K562 (cell line): ENCODE data around the gene TLE4. TPM values are rescaled to one million over a fixed set of nuclear protein-coding genes. Genes with fewer than 3 reads are reported as not detected.

ENCODE experiments used
- ATAC-seq: fragments of 200-7000 bp; cut with Tn5 transposase; 3 replicates; pipeline ENCODE4 v1.9.1; 2020; ENCODE audit warnings: moderate library complexity
- BruUV-seq: library from RNA; stranded (reverse); fragments of 400-500 nt; replicated peaks from 2 replicates; lab custom pipeline; 2021; lab: Mats Ljungman, UMichigan
- CTCF ChIA-PET: fragments of 300-600 bp; formaldehyde crosslinking; extraction: SDS; loops from one replicate; lab custom pipeline; 2021; ENCODE audit warnings: low intra/inter-chr PET ratio; lab: Yijun Ruan, JAX
- POLR2A ChIA-PET: fragments of 300-600, 350-650 bp; sonication (Branson Sonifier 250); formaldehyde crosslinking; extraction: SDS; loops from one replicate; lab custom pipeline; 2021; ENCODE audit warnings: antibody characterized with exemption, inconsistent platforms; lab: Yijun Ruan, JAX
- DNase-seq, 4 experiments: peaks; one replicate each; pipeline versions ENCODE4 v3.0.0 to v3.0.0-alpha.2; 2011 to 2018; ENCODE audit warnings: low spot score in 3 of 4, mixed read lengths in 3 of 4; ENCODE audit errors: extremely low read depth in 1 of 4
- FAIRE-seq: peaks from 2 replicates; lab custom pipeline; 2011; peaks lifted over from hg19 to GRCh38; lab: Jason Lieb, UNC
- H2AFZ ChIP-seq: 2 replicates; pipeline ENCODE4 v1.6.0; 2011; ENCODE audit warnings: low read depth, low read length, control low read depth, inconsistent platforms
- H3K27ac ChIP-seq: fragments of 200-600 bp; 3 replicates; pipeline ENCODE4 v1.8.0; 2011; ENCODE audit warnings: low read depth, mild to moderate bottlenecking, control low read depth, inconsistent platforms, low read length, moderate library complexity, mixed read lengths; ENCODE audit errors: extremely low read depth
- H3K27me3 ChIP-seq, 2 experiments: fragments of 300-600 bp in 1 of 2; 2 replicates in 1 of 2; 3 replicates in 1 of 2; pipeline versions ENCODE4 v1.6.0 to v1.8.0; 2011; ENCODE audit warnings: inconsistent platforms in 2 of 2, low read length in 2 of 2, mild to moderate bottlenecking in 1 of 2, mixed read lengths in 1 of 2, moderate library complexity in 1 of 2; ENCODE audit not compliant: control insufficient read depth in 2 of 2, insufficient read depth in 2 of 2
- H3K36me3 ChIP-seq: fragments of 300-600 bp; 3 replicates; pipeline ENCODE4 v1.8.0; 2011; ENCODE audit warnings: mild to moderate bottlenecking, low read length, inconsistent platforms; ENCODE audit not compliant: control insufficient read depth, insufficient read depth
- H3K4me1 ChIP-seq, 2 experiments: fragments of 200-600 bp in 1 of 2; replicated peaks in 1 of 2; 2 replicates in 1 of 2; 3 replicates in 1 of 2; pipeline versions ENCODE4 v1.5.1 to v1.8.0; 2011; ENCODE audit warnings: inconsistent platforms in 2 of 2, low read length in 2 of 2, mild to moderate bottlenecking in 1 of 2, mixed read lengths in 1 of 2, moderate library complexity in 1 of 2; ENCODE audit not compliant: control insufficient read depth in 2 of 2, insufficient read depth in 2 of 2
- H3K4me2 ChIP-seq: 2 replicates; pipeline ENCODE4 v1.6.1; 2011; ENCODE audit warnings: low read length, control low read depth, inconsistent platforms, mixed read lengths; ENCODE audit not compliant: insufficient read depth
- H3K4me3 ChIP-seq: fragments of 200-600 bp; sonication (generic), shearing (Covaris generic); 2 replicates; pipeline ENCODE4 v1.5.1; 2016; ENCODE audit warnings: control low read depth, inconsistent platforms
- H3K79me2 ChIP-seq: fragments of 200-600 bp; 3 replicates; pipeline ENCODE4 v1.8.0; 2011; ENCODE audit warnings: low read length, inconsistent platforms; ENCODE audit not compliant: control insufficient read depth, insufficient read depth
- H3K9ac ChIP-seq, 2 experiments: 2 replicates each; pipeline versions ENCODE4 v1.6.0 to v1.6.1; 2011; ENCODE audit warnings: low read depth in 2 of 2, low read length in 2 of 2, control low read depth in 1 of 2, inconsistent platforms in 1 of 2, mild to moderate bottlenecking in 1 of 2, mixed read lengths in 1 of 2; ENCODE audit not compliant: insufficient read depth in 1 of 2
- H3K9me1 ChIP-seq: one replicate; pipeline ENCODE4 v1.6.0; 2011; ENCODE audit warnings: inconsistent platforms, mild to moderate bottlenecking, low read length, moderate library complexity; ENCODE audit not compliant: control insufficient read depth, insufficient read depth
- H3K9me3 ChIP-seq: replicated peaks from 2 replicates; pipeline ENCODE4 v1.5.1; 2011; ENCODE audit warnings: low read depth, low read length, inconsistent platforms; ENCODE audit not compliant: control insufficient read depth, insufficient read depth
- H4K20me1 ChIP-seq: replicated peaks from 2 replicates; pipeline ENCODE4 v1.6.1; 2011; ENCODE audit warnings: low read length, inconsistent platforms, mixed read lengths; ENCODE audit not compliant: control insufficient read depth, insufficient read depth
- HIVEP1 ChIP-seq: fragments of 250-450 bp; sonication (Bioruptor Pico); IDR thresholded peaks from 2 replicates; pipeline ENCODE4 v1.4.0; 2020; ENCODE audit warnings: mild to moderate bottlenecking
- RBFOX2 ChIP-seq: fragments of 200-400 bp; formaldehyde crosslinking; IDR thresholded peaks from 2 replicates; pipeline ENCODE4 v1.6.1; 2017; ENCODE audit warnings: low read depth, mild to moderate bottlenecking, low read length, moderate library complexity
- TAF1 ChIP-seq: IDR thresholded peaks from 2 replicates; pipeline ENCODE4 v1.6.1; 2011; ENCODE audit warnings: mild to moderate bottlenecking, low read length, moderate library complexity; ENCODE audit not compliant: insufficient read depth, control insufficient read depth, severe bottlenecking; ENCODE audit errors: extremely low read depth
- TARDBP ChIP-seq: fragments of 450-650 bp; IDR thresholded peaks from 2 replicates; pipeline ENCODE4 v1.6.1; 2016
- WGBS: fragments of 100-300 bp; shearing (Covaris generic); methylation state at CpG from one replicate; pipeline ENCODE4 v1.1.6; 2016; ENCODE audit warnings: low coverage, mixed read lengths; ENCODE audit not compliant: insufficient coverage; ENCODE audit errors: missing lambda C conversion rate; 5-methylcytosine and 5-hydroxymethylcytosine counted together
- in situ Hi-C: fragments of 300-500 bp; cut with MboI; formaldehyde crosslinking; loops from 4 replicates; pipeline ENCODE4 v1.15.0; 2018; ENCODE audit warnings: inconsistent platforms, mixed read lengths
- intact Hi-C: fragments of 100-400 bp; cut with micrococcal nuclease; formaldehyde crosslinking; loops from 2 replicates; pipeline ENCODE4 v1.14.2; 2022
- polyA plus RNA-seq, 8 experiments: library from polyadenylated mRNA; depleted of rRNA in 4 of 8; stranded (reverse) in 5 of 8; unstranded in 3 of 8; fragments of >200 nt; fragmentation: Nextera tagmentation in 2 of 8; fragmentation: Illumina TruSeq in 1 of 8; extraction: Ambion mirVana in 2 of 8; extraction: Trizol in 1 of 8; gene quantifications; 2 replicates each; pipeline versions ENCODE4 v1.2.1 to v1.2.3, GENCODE V29; 2011 to 2014; ENCODE audit warnings: inconsistent platforms in 1 of 8, missing spikeins in 1 of 8
- total RNA-seq, 7 experiments: library from RNA; depleted of rRNA in 6 of 7; stranded (reverse); fragments of >200 nt in 6 of 7; fragmentation: Illumina TruSeq in 2 of 7; extraction: Trizol in 2 of 7; gene quantifications; 2 replicates each; pipeline versions ENCODE4 v1.2.1 to v1.2.3, GENCODE V29; 2011 to 2021; ENCODE audit warnings: low replicate concordance in 1 of 7
- TF ChIP-seq, protein P1 (sequence below): fragments of 450-650 bp; formaldehyde crosslinking; IDR thresholded peaks from 2 replicates; pipeline ENCODE4 v1.4.0; 2020; ENCODE audit warnings: mild to moderate bottlenecking
- TF ChIP-seq, protein P2 (sequence below): fragments of 450-650 bp; formaldehyde crosslinking; IDR thresholded peaks from 2 replicates; pipeline ENCODE4 v1.4.0; 2022; ENCODE audit warnings: mild to moderate bottlenecking, moderate library complexity

TLE4 gene
- total and polyA plus RNA-seq, 9 of the 15 experiments (the other 6 are each of a cell fraction or from before 2014, with no cell fraction given) = 1.1 to 8.8 (median 5.7) TPM

DNA sequence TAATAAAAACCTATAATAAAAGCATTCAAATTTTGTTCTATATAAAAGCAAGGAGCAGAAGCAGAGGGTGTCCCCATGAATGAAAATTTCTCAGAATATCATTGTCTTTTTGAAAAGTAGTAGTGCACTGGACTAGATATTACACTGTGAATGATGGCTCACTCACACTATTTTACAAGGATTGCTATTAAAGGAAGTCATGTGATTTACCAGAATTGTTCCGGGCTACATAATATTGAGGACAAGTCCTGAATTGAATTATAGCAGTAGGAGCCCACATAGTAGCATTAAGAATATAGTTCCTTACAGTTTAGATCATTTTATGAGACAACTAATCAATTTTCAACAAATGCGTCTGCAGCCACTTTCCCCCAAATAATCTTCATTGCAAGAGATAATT, 7.7 kb upstream of the TLE4 start:
- ATAC-seq (no peak), FAIRE-seq (no peak), DNase-seq (no peak)
- no peak for TF ChIP-seq TARDBP
- TF ChIP-seq, protein P1, sequence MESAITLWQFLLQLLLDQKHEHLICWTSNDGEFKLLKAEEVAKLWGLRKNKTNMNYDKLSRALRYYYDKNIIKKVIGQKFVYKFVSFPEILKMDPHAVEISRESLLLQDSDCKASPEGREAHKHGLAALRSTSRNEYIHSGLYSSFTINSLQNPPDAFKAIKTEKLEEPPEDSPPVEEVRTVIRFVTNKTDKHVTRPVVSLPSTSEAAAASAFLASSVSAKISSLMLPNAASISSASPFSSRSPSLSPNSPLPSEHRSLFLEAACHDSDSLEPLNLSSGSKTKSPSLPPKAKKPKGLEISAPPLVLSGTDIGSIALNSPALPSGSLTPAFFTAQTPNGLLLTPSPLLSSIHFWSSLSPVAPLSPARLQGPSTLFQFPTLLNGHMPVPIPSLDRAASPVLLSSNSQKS (CRISPR knock-in tag) = no peak
- WGBS = 0% methylated on average over 2 of the region's 2 CpGs
- Histone ChIP-seq H3K9ac (no peak overlapping the region), H3K36me3 (no peaks in the 10 kb centered on the region), H3K9me1 (no peaks in the 10 kb centered on the region), H3K27me3 (no peaks in the 10 kb centered on the region), H4K20me1 (no peaks in the 10 kb centered on the region), H3K4me2 (no peak overlapping the region), H3K4me1 (no peaks in the 10 kb centered on the region), H3K4me3 (no peak overlapping the region), H3K27ac (no peak overlapping the region), H2AFZ (no peak overlapping the region), H3K9me3 (no peaks in the 10 kb centered on the region), H3K79me2 (no peaks in the 10 kb centered on the region)
- in situ Hi-C loops = no loop called here
- BruUV-seq = no TSS peak
- intact Hi-C loops = no loop called here
- POLR2A ChIA-PET = no interaction called here
- CTCF ChIA-PET = no interaction called here

DNA sequence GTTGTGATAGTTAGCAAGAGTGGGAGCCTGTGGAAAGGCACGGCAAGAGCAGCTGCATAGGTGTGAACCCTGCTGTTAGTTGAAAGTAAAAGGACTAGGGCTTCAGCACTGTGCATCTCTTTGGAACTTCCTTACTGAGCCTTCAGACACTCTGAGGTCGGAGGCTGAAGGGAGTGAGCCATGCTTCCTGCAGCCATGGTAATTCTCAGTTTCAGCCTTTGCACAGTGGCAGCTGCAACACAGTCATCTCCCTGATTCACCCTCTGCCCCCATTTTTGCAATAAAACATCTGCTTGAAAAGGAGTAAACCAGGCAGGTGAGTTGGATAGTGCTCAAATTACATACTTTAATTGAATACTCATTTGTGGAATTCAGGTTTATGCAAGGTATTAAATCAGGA, 6.5 kb upstream of the TLE4 start:
- intact Hi-C loops (no loop called here), in situ Hi-C loops (no loop called here)
- Histone ChIP-seq H4K20me1 (no peaks in the 10 kb centered on the region), H3K9me1 (no peaks in the 10 kb centered on the region), H3K9ac (no peak overlapping the region), H3K79me2 (no peaks in the 10 kb centered on the region), H3K36me3 (no peaks in the 10 kb centered on the region), H2AFZ (no peak overlapping the region), H3K4me2 (no peak overlapping the region), H3K27ac (no peak overlapping the region), H3K27me3 (no peaks in the 10 kb centered on the region), H3K9me3 (no peaks in the 10 kb centered on the region), H3K4me3 (no peak overlapping the region), H3K4me1 (peaks cover 0 to 1% of the 10 kb centered on the region in 2 experiments; a peak in 2 of 5 replicates)
- no TSS peak for BruUV-seq
- FAIRE-seq = no peak
- ChIA-PET CTCF (no interaction called here), POLR2A (no interaction called here)
- no peak for ATAC-seq
- WGBS = 0% methylated on average over 2 of the region's 2 CpGs
- no peak for DNase-seq
- TF ChIP-seq RBFOX2 (no peak), HIVEP1 (CRISPR knock-in tag) (no peak), TAF1 (no peak)
- TF ChIP-seq, protein P2, sequence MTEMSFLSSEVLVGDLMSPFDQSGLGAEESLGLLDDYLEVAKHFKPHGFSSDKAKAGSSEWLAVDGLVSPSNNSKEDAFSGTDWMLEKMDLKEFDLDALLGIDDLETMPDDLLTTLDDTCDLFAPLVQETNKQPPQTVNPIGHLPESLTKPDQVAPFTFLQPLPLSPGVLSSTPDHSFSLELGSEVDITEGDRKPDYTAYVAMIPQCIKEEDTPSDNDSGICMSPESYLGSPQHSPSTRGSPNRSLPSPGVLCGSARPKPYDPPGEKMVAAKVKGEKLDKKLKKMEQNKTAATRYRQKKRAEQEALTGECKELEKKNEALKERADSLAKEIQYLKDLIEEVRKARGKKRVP = no peak
